Measurements from ENCODE around the gene CLMN. TPM values are rescaled to one million over a fixed set of nuclear protein-coding genes. Genes with fewer than 3 reads are reported as not detected.

The CLMN gene
- total and polyA plus RNA-seq, 2 of the 8 experiments (the other 6 are each of a cell fraction or from before 2014, with no cell fraction given) = 1.6 to 8.2 TPM

DNA sequence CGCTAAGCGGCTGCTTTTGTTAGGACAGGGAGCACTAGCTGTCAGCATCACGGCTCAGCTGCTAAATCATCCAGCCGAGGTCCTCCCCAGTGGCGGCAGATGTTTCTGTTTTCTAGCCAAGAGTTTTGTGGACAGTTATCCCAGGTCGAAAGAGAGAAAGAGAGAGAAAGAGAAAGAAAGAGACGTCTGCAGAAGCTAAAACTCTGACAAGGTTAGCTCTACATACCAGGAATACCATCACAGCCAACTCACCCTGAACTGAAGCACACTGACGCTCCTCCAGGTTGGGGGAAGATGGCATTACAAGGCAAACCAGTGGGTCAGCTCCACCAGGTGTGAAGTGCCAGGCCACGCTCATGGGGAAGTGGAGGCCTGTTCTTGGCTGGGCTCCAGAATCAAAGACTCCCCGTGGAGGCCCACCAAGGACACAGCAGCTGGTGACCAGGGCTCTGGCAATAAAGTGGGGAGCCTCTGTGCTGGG is 97.5 kb downstream of the CLMN start:
- CTCF ChIA-PET (ENCODE audit: partially characterized antibody) = interaction anchor here (0.8 to 2.6 kb wide), 11 partner anchors 10 to 213 kb away, joined by 3 to 11 read pairs (median 4); no protein-coding TSS in a partner anchor
- Histone ChIP-seq H3K4me3 (ENCODE audit: extremely low read depth in 1 of 4, insufficient read depth in 2 of 4, low read depth in 3 of 4, low read length in 4 of 4) (no peak overlapping the region), H3K9ac (replicated peaks in 1 of 4; ENCODE audit: extremely low read depth in 1 of 4, low read depth in 3 of 4, low read length in 3 of 4) (no peak overlapping the region), H3K23me2 (ENCODE audit: low read depth, low read length) (no peaks in the 10 kb centered on the region), H3K9me3 (ENCODE audit: insufficient read depth in 2 of 2, low read depth in 1 of 2, low read length in 1 of 2) (no peaks in the 10 kb centered on the region), H4K20me1 (replicated peaks in 1 of 2; ENCODE audit: control insufficient read depth in 1 of 2, insufficient read depth in 2 of 2, low read length in 2 of 2) (no peaks in the 10 kb centered on the region), H3K27me3 (replicated peaks in 1 of 4; ENCODE audit: control insufficient read depth in 3 of 4, extremely low read depth in 1 of 4, insufficient read depth in 3 of 4, low read length in 3 of 4) (peaks cover 0 to 8% (median 3%) of the 10 kb centered on the region in 4 experiments; a peak in 4 of 7 replicates), H2BK20ac (ENCODE audit: low read length) (no peak overlapping the region), H3K56ac (replicated peaks; ENCODE audit: insufficient read length, low read depth, low read length) (no peak overlapping the region), H2BK12ac (ENCODE audit: low read depth, low read length) (no peak overlapping the region), H3K14ac (ENCODE audit: insufficient read length) (no peak overlapping the region), H3K4me2 (ENCODE audit: insufficient read depth in 1 of 2, low read depth in 2 of 2, low read length in 2 of 2) (no peak overlapping the region), H4K5ac (ENCODE audit: insufficient read length, low read depth, low read length) (no peak overlapping the region), H3K23ac (ENCODE audit: insufficient read length) (no peak overlapping the region), H3K36me3 (ENCODE audit: control insufficient read depth in 2 of 4, insufficient read depth in 4 of 4, low read length in 3 of 4) (no peaks in the 10 kb centered on the region), H2BK5ac (ENCODE audit: low read depth, low read length) (no peak overlapping the region), H3K4ac (replicated peaks; ENCODE audit: insufficient read length, low read depth, low read length) (no peak overlapping the region), H2AK5ac (ENCODE audit: low read depth, low read length) (no peak overlapping the region), H3K4me1 (replicated peaks in 1 of 4; ENCODE audit: control insufficient read depth in 3 of 4, insufficient read depth in 4 of 4, low read length in 3 of 4) (peaks cover 11 to 36% (median 25%) of the 10 kb centered on the region in 4 experiments), H3K18ac (ENCODE audit: extremely low read depth, low read length) (no peak overlapping the region), H2BK120ac (replicated peaks; ENCODE audit: low read depth, low read length) (no peak overlapping the region), H4K8ac (ENCODE audit: extremely low read depth, insufficient read depth, low read length) (no peak overlapping the region), H2BK15ac (ENCODE audit: low read length) (no peak overlapping the region), H4K91ac (replicated peaks; ENCODE audit: insufficient read length, low read length) (no peak overlapping the region), H3K79me1 (ENCODE audit: low read depth, low read length) (no peaks in the 10 kb centered on the region), H3K27ac (ENCODE audit: low read depth, low read length) (no peak overlapping the region), H2AFZ (ENCODE audit: low read length) (no peak overlapping the region), H3K79me2 (ENCODE audit: control insufficient read depth in 1 of 2, insufficient read depth in 2 of 2, low read length in 2 of 2) (no peaks in the 10 kb centered on the region)
- FAIRE-seq = no peak
- DNase-seq (ENCODE audit: low read depth in 1 of 2, low spot score in 2 of 2) = no peak
- 64% methylated on average over 10 of the region's 10 CpGs; no CpG with 5 or more reads in 1 of the 2 experiments for WGBS, 2 experiments (ENCODE audit: extremely low coverage in 1 of 2, insufficient coverage in 1 of 2, insufficient read length in 1 of 2, insufficient replicate concordance in 2 of 2, low coverage in 1 of 2, low lambda C conversion rate in 2 of 2, missing lambda C conversion rate in 1 of 2)
- no peak for TF ChIP-seq RXRA (IDR thresholded peaks at IDR 0.05; ENCODE audit: insufficient read depth, low read depth, low read length)
- TF ChIP-seq TEAD4 (IDR thresholded peaks at IDR 0.05; ENCODE audit: low read depth, low read length) = peak; percentile 90
- TF ChIP-seq, protein P1, sequence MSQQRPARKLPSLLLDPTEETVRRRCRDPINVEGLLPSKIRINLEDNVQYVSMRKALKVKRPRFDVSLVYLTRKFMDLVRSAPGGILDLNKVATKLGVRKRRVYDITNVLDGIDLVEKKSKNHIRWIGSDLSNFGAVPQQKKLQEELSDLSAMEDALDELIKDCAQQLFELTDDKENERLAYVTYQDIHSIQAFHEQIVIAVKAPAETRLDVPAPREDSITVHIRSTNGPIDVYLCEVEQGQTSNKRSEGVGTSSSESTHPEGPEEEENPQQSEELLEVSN (IDR thresholded peaks at IDR 0.05) = peak; percentile 30; the same call in 1 of the 2 replicates
- TF ChIP-seq CREB1 (IDR thresholded peaks at IDR 0.05) = no peak
- POLR2A ChIA-PET (ENCODE audit: partially characterized antibody) = interaction anchor here (0.8 kb wide), 1 partner anchor 65 kb away, joined by 3 read pairs; the partner anchor contains the start of gene DICER1

Measured in H1 (cell line).